ENCODE measurements around the gene PLXNA4. TPM values are rescaled to one million over a fixed set of nuclear protein-coding genes. Genes with fewer than 3 reads are reported as not detected.

Gene PLXNA4
- total RNA-seq, 1 donor = 2.6 TPM

DNA sequence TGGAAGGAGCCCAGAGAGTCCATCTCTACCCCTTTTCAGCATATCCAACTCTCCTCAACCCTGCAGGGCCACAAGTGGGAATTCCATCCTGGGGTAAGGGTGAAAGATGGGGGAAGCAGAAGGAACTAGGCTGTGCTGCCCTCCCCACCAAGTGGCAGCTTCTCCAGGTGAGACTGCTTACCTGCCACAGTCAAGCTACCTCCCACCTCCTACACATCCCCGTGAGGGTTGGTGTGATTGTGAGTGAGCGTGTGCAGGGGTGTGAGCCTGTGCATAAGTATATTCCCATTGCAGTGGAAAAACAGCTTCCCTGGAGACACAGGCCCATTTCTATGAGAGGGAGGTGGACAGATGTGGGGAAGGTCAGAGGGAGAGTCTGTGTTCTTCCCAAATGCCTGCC is 376.6 kb downstream of the PLXNA4 start:
- no peaks in the 10 kb centered on the region for H3K4me1 ChIP-seq (ENCODE audit: insufficient read depth, low read length)
- no peaks in the 10 kb centered on the region for H3K9me3 ChIP-seq (ENCODE audit: low read depth, low read length)
- no peaks in the 10 kb centered on the region for H3K27me3 ChIP-seq (ENCODE audit: insufficient read depth, low read length)
- no peak overlapping the region for H3K4me3 ChIP-seq (ENCODE audit: low read length)

DNA sequence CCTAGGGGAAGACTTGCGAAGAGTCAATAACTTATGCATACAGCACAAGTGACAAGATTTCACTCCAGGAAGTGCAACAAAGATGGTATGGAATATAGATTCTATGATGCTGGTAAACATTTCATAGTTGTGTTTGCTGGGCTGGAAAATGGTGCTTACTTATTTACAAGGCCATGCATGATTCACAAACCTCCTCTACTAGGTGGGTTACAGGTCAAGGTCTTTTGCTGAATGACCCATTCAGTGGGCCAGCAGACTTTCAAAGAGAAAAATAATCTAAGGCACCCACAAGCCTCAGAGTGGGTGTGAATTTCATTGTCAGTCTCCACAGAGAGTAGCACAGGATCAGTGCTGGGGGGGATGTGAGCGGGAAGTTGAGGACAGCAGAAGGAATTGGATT is 378.5 kb downstream of the PLXNA4 start:
- no peak overlapping the region for H3K4me3 ChIP-seq (ENCODE audit: low read length)
- H3K27me3 ChIP-seq (ENCODE audit: insufficient read depth, low read length) = no peaks in the 10 kb centered on the region
- H3K9me3 ChIP-seq (ENCODE audit: low read depth, low read length) = no peaks in the 10 kb centered on the region
- no peaks in the 10 kb centered on the region for H3K4me1 ChIP-seq (ENCODE audit: insufficient read depth, low read length)

DNA sequence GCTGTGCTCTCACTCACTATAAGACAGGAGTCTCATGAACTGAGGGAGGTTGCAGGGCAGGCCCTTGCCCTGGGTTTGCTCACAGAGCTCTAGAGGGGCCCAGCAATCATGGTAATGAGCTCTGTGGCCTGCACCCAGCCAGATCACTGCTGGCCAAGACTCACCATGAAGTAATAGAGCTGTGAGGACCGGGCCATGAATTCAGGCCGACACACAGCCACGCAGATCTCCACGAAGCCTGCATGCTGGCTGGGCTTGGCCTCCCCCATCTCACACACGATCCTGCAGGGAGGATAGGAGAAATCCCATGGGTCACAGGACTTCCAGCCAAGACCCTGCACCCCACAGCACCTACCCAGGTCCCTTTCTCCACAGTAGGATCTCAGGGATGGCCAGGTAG is 382.4 kb downstream of the PLXNA4 start:
- no peaks in the 10 kb centered on the region for H3K27me3 ChIP-seq (ENCODE audit: insufficient read depth, low read length)
- H3K4me1 ChIP-seq (ENCODE audit: insufficient read depth, low read length) = no peaks in the 10 kb centered on the region
- H3K9me3 ChIP-seq (ENCODE audit: low read depth, low read length) = no peaks in the 10 kb centered on the region
- H3K4me3 ChIP-seq (ENCODE audit: low read length) = no peak overlapping the region

DNA sequence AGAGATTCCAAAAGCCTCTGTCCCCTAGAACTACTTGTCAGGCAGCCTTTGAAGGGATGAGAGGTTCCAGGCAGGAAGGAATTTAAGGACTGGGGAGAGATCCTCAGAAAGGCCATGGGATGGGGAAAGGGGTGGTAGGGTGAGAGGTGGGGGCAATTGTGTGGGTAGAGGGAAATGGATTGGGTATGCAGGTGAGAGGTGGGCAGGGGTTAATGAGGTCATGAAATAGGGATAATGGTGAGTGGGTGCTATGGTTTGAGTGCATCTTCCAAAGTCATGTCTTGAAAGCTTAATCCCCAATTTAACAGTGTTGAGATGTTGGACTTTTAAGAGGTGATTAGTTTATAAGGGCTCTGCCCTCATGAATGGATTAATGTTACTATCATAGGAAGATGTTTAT is 383.5 kb downstream of the PLXNA4 start:
- Histone ChIP-seq H3K9me3 (ENCODE audit: low read depth, low read length) (no peaks in the 10 kb centered on the region), H3K4me1 (ENCODE audit: insufficient read depth, low read length) (no peaks in the 10 kb centered on the region), H3K4me3 (ENCODE audit: low read length) (no peak overlapping the region), H3K27me3 (ENCODE audit: insufficient read depth, low read length) (no peaks in the 10 kb centered on the region)

DNA sequence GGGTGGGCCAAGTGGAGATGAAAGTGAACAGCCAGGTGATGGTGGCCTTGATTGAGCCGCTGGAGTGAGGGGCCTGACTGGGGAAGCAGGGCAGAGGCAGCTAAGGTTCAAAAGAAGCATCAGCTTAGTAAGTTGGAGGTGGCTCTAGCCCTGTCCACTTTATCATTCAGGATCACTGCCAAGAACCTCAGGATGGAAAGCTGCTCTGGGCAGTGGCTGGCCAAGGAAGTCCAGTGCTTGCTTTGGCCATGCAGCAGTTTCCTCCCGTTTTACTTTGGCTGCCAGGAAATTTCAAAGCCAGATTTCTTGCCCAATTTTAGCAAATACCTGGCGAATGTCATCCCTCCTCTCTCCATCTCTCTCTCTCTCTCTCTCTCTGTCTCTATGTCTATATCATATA is 384.9 kb downstream of the PLXNA4 start:
- Histone ChIP-seq H3K4me3 (ENCODE audit: low read length) (no peak overlapping the region), H3K9me3 (ENCODE audit: low read depth, low read length) (no peaks in the 10 kb centered on the region), H3K4me1 (ENCODE audit: insufficient read depth, low read length) (no peaks in the 10 kb centered on the region)

DNA sequence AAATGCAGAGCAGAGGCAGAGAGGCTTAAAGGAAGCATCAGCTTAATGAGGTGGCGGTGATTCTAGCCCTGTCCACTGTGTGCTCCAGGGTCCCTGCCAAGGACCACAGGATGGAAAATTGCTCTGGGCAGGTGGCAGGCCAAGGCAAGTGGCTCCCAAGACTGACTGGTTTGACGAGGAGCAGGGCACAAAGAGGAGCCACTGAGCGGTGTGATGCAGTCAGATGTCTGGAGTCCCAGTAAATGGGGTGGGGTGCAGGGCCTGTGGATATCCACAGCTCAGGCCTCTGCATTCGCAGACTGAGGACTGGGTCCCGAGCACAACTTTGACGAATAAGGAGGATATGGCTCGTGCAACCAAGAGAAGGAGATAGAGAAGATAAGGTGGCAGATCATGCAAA is 385.6 kb downstream of the PLXNA4 start:
- H3K27me3 ChIP-seq (ENCODE audit: insufficient read depth, low read length) = no peaks in the 10 kb centered on the region
- no peaks in the 10 kb centered on the region for H3K9me3 ChIP-seq (ENCODE audit: low read depth, low read length)
- H3K4me3 ChIP-seq (ENCODE audit: low read length) = no peak overlapping the region
- no peaks in the 10 kb centered on the region for H3K4me1 ChIP-seq (ENCODE audit: insufficient read depth, low read length)

More for the DNA sequence above, 384.9 kb downstream of the PLXNA4 start:
- no peaks in the 10 kb centered on the region for H3K27me3 ChIP-seq (ENCODE audit: insufficient read depth, low read length)

DNA sequence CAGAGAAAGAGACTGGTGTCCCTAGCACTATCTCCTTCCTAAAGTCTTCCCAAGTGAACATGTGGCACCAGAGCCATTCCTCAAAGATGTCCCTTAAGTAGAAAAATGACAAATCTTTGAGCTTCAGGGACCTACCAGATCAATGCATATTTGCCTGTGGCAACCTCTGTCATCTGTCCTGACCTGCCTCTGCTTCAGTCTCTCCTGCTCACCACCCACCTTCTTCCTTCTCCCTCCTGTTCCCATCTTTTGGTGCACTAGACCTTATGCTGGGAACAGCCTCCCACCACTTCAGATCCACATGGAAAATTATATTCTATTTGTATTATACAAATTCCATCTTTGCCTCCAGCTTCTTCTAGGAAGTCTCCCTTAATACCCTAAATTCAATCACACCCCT is 386.4 kb downstream of the PLXNA4 start:
- H3K4me3 ChIP-seq (ENCODE audit: low read length) = no peak overlapping the region
- H3K4me1 ChIP-seq (ENCODE audit: insufficient read depth, low read length) = no peaks in the 10 kb centered on the region
- H3K9me3 ChIP-seq (ENCODE audit: low read depth, low read length) = no peaks in the 10 kb centered on the region
- no peaks in the 10 kb centered on the region for H3K27me3 ChIP-seq (ENCODE audit: insufficient read depth, low read length)

DNA sequence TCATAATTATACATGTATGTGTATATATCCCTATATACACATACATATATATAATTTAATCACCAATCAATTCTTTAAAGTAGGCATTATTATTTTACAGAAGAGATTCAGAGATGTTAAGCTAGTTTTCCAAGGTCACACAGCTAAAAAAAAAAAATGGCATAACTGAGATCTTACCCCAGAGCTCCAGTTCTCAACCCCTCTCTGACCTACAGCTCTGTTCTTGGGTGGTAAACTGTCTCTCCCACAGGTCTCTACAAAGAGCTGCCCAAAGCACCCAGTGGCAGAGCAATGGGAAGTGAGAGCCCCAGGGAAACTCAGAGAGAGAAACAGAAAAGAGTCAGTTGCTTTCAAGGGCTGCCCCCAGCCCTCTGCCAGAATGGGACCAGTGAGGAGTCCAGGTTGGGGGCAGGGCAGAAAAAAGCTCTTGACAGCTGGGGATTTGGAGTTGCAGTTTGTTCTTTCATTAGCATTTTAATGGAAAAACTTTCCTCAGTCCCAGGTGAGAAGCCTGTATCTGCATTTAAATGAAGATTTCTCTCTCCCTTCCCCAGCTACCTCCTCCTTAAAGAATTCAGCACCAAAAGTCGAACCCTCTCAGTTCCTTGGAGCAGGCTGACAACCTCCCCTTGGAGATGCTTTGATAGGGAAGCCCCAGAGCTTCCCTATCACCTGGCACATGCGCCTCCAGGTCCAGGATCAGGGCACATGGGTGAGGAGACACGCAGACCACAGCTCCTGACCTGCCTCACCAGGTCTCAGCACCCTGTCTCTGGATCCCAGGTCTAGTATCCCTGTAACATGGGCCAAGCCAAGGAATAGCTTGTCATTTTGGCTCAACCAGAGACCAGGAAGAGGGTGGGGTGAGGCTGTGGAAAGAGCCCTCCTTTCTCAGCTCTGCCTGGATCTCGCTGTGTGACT is 388.1 kb downstream of the PLXNA4 start:
- no peaks in the 10 kb centered on the region for H3K27me3 ChIP-seq (ENCODE audit: insufficient read depth, low read length)
- no peak overlapping the region for H3K4me3 ChIP-seq (ENCODE audit: low read length)
- no peaks in the 10 kb centered on the region for H3K9me3 ChIP-seq (ENCODE audit: low read depth, low read length)
- no peaks in the 10 kb centered on the region for H3K4me1 ChIP-seq (ENCODE audit: insufficient read depth, low read length)

DNA sequence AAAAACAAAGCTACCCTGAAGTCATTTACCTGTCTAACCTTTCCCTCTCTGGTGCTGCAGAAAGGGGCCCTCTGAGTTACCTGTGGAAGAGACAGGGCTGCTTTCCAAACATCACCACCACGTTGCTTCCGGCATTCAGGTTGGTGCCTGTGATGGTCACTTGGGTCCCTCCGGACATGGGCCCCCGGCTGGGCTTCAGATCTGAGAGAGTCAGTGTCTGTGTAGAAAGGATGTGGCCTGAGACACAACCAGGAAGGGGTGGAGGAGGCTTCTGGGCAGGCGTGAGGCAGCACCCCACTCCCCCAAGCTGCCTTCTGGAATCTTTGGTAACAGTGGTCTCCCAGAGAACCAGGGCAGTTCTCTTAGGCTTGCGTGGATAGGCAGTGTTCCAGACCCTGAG is 388.9 kb downstream of the PLXNA4 start:
- H3K27me3 ChIP-seq (ENCODE audit: insufficient read depth, low read length) = no peaks in the 10 kb centered on the region
- no peaks in the 10 kb centered on the region for H3K4me1 ChIP-seq (ENCODE audit: insufficient read depth, low read length)
- H3K4me3 ChIP-seq (ENCODE audit: low read length) = no peak overlapping the region
- H3K9me3 ChIP-seq (ENCODE audit: low read depth, low read length) = no peaks in the 10 kb centered on the region

DNA sequence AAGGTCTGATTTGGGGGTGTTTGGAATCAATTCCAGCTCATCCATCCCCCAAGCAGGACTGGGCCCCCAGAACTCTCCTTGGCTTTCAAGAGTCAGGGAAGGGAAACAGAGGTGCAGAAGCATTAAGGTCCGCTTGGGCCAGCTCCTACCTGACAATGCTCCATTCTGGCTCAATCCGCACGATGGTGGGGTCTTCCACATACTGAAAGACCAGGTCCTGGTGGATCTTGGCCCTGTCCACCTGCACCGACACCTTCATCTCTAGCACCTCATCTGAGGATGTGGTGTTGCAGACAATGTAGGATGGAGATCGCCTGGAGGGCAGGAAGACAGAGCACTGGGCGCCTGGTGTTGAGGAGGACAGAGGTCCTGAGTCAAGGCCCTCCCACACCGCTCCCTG is 391.1 kb downstream of the PLXNA4 start:
- H3K27me3 ChIP-seq (ENCODE audit: insufficient read depth, low read length) = no peaks in the 10 kb centered on the region
- H3K9me3 ChIP-seq (ENCODE audit: low read depth, low read length) = no peaks in the 10 kb centered on the region
- H3K4me1 ChIP-seq (ENCODE audit: insufficient read depth, low read length) = no peaks in the 10 kb centered on the region
- no peak overlapping the region for H3K4me3 ChIP-seq (ENCODE audit: low read length)

DNA sequence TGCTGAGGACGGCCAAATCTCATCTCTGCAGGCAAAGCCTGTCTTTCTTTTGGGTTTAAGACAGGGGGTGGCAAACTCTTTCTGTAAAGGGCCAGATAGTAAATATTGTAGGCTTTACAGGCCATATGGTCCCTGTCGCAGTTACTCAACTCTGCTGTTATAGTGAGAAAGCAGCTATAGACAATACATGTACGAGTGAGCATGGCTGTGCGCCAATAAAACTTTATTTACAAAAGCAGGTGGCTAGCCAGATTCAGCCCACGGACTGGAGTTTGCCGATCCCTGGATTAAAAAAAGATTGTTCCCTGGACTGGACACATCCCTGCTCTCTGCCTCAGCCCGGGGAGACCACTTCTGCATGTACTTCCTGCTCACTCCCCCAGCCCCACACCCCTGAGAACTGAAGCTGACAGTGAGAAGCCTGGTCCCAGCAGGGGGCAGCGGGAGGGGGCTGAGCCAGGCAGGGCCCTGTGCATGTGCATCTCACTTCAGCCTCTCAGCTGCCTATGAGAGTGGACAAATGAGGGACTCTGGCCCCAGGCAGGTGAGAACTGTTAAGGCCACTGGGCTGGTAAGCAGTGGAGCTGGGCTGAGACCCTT is 392.4 kb downstream of the PLXNA4 start:
- no peaks in the 10 kb centered on the region for H3K4me1 ChIP-seq (ENCODE audit: insufficient read depth, low read length)
- H3K4me3 ChIP-seq (ENCODE audit: low read length) = no peak overlapping the region
- H3K27me3 ChIP-seq (ENCODE audit: insufficient read depth, low read length) = no peaks in the 10 kb centered on the region
- H3K9me3 ChIP-seq (ENCODE audit: low read depth, low read length) = no peaks in the 10 kb centered on the region

DNA sequence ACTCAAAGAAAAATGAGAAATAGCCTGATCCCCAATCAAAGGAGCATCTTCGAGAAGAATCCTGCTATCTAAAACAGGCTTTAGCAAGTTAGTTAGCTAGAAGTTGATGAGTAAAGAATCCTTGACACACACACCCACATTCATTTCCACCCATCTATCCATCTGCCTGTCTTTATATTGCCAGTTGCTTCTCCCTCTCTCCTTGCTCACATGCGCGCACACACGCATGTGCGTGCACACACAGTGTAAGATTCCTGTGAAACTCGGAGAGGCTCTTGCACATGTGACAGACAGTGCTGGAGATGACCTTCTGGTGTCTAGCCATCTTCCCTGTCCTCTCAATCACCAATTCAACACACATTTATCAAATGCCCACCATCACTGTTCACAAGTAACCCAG is 393.3 kb downstream of the PLXNA4 start:
- Histone ChIP-seq H3K4me1 (ENCODE audit: insufficient read depth, low read length) (no peaks in the 10 kb centered on the region), H3K27me3 (ENCODE audit: insufficient read depth, low read length) (no peaks in the 10 kb centered on the region), H3K4me3 (ENCODE audit: low read length) (no peak overlapping the region), H3K9me3 (ENCODE audit: low read depth, low read length) (no peaks in the 10 kb centered on the region)

DNA sequence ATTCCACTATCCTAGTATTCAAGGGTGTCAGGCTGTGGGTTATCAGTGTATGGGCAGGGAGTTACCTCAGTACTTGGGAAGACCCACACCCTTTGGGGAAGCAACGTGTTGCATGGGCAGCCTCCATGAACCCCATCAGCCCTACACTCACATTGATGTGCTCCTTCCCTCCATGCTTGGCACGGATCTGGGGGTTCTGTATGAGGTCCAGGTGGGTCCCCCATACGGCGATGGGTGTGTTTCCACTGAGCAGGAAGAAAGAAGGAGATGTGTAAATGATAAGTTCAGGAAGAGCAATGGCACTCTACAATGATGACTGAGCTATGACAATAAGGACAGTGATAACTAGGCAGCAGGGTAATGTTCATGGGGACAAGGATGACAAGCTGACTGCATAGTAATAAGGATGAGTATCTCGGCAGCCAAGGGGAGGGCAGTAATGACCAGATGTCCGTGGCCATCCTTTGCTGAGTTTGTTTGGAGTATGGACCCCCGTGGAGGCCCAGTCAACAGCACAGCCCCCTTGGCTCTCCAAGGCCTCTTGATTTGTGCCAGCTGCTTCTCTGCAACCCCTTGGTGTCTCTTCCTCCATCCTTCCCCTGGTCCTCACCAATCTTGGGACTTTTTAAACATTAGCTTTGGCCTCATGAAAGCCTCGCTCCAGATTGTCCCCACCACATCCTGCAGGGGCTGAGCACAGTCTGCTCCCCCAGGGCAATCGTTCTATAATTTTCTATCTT is 394.2 kb downstream of the PLXNA4 start:
- H3K27me3 ChIP-seq (ENCODE audit: insufficient read depth, low read length) = no peaks in the 10 kb centered on the region
- no peaks in the 10 kb centered on the region for H3K9me3 ChIP-seq (ENCODE audit: low read depth, low read length)
- no peak overlapping the region for H3K4me3 ChIP-seq (ENCODE audit: low read length)
- H3K4me1 ChIP-seq (ENCODE audit: insufficient read depth, low read length) = no peaks in the 10 kb centered on the region

DNA sequence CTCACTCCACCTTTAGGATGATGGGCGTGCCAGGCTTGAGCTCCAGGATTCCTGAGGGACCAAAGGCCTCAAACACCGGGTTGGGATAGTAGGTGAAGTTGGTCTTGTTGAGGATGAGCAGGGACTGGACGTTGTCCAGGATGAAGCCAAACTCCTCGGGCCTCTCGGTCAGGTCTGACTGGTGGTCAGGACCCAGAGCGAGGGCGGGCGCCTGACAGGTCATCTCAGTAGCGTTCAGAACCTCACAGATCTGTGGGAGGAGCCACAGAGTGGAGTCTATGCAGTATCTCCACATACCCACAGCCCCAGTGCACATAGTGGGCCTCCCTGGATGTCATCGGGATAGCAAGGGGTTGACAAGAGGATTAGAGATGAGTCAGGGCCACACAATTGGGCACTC is 394.9 kb downstream of the PLXNA4 start:
- Histone ChIP-seq H3K4me3 (ENCODE audit: low read length) (no peak overlapping the region), H3K4me1 (ENCODE audit: insufficient read depth, low read length) (no peaks in the 10 kb centered on the region), H3K27me3 (ENCODE audit: insufficient read depth, low read length) (no peaks in the 10 kb centered on the region), H3K9me3 (ENCODE audit: low read depth, low read length) (no peaks in the 10 kb centered on the region)

DNA sequence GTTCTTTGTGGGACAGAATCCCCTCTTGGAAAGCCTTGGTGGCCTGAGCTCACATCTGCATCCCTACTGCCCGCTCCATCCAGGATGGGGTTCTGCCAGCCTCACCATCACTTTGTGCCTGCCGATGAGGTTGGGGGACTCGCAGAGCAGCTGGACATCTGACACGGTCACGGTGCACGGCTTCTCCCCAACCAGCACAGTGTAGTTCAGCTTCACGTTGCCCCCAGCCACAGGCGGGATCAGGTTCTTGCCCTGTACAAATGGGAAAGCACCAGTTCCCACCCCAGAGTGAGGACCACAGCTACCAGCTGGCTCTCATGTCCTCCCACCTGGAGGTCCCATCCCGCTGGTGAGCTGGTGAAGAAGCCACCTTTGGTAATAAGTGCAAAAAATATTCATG is 395.8 kb downstream of the PLXNA4 start:
- H3K4me3 ChIP-seq (ENCODE audit: low read length) = no peak overlapping the region
- H3K4me1 ChIP-seq (ENCODE audit: insufficient read depth, low read length) = no peaks in the 10 kb centered on the region
- no peaks in the 10 kb centered on the region for H3K9me3 ChIP-seq (ENCODE audit: low read depth, low read length)
- no peaks in the 10 kb centered on the region for H3K27me3 ChIP-seq (ENCODE audit: insufficient read depth, low read length)
